ENCODE data around the gene GALNT13. TPM values are rescaled to one million over a fixed set of nuclear protein-coding genes. Genes with fewer than 3 reads are reported as not detected.

The GALNT13 gene
- total and polyA plus RNA-seq, 3 donors from 2014 or later = 0.55 to 2.2 (median 0.92) TPM

DNA sequence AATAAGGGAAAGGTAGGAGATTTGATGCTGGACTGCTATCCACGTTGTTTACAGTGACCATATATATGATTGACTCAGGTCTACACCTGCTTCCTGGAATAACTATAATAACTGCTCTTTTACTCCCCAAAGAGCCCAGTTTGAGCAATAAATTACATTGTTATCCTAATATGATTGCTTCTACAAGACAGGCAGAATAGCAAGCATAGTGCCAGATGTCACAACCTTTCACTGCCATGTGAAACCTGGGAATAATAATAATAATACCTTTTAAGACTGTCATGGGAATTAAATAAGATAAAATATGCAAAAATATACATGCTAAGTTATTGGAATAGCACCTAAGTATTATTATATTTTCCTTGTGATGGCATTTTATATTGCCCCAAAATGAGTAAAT, 298.7 kb downstream of the GALNT13 start:
- no peak for DNase-seq
- TF ChIP-seq, protein P1, sequence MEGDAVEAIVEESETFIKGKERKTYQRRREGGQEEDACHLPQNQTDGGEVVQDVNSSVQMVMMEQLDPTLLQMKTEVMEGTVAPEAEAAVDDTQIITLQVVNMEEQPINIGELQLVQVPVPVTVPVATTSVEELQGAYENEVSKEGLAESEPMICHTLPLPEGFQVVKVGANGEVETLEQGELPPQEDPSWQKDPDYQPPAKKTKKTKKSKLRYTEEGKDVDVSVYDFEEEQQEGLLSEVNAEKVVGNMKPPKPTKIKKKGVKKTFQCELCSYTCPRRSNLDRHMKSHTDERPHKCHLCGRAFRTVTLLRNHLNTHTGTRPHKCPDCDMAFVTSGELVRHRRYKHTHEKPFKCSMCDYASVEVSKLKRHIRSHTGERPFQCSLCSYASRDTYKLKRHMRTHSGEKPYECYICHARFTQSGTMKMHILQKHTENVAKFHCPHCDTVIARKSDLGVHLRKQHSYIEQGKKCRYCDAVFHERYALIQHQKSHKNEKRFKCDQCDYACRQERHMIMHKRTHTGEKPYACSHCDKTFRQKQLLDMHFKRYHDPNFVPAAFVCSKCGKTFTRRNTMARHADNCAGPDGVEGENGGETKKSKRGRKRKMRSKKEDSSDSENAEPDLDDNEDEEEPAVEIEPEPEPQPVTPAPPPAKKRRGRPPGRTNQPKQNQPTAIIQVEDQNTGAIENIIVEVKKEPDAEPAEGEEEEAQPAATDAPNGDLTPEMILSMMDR (IDR thresholded peaks at IDR 0.05) = no peak
- no peak for TF ChIP-seq POLR2A (IDR thresholded peaks at IDR 0.05)
- H3K4me1 ChIP-seq = no peaks in the 10 kb centered on the region
- H3K27ac ChIP-seq = no peak overlapping the region
- H3K27me3 ChIP-seq = no peaks in the 10 kb centered on the region
- intact Hi-C loops (cut with DNase I; ENCODE audit: low total_unique reads) = no loop called here
- no peaks in the 10 kb centered on the region for H3K9me3 ChIP-seq
- H3K36me3 ChIP-seq (ENCODE audit: low read depth, missing control alignments) = no peaks in the 10 kb centered on the region
- 68 to 80% methylated on average over 1 of the region's 1 CpG for WGBS, 2 donors
- H3K4me3 ChIP-seq = no peak overlapping the region

- Histone ChIP-seq H3K27me3 (no peaks in the 10 kb centered on the region), H3K27ac (no peak overlapping the region), H3K36me3 (ENCODE audit: low read depth, missing control alignments) (no peaks in the 10 kb centered on the region), H3K4me3 (no peak overlapping the region), H3K9me3 (no peaks in the 10 kb centered on the region), H3K4me1 (no peaks in the 10 kb centered on the region)
- 62 to 68% methylated on average over 2 of the region's 2 CpGs for WGBS, 2 donors
- no peak for DNase-seq
- intact Hi-C loops (cut with DNase I; ENCODE audit: low total_unique reads) = no loop called here
- no peak for TF ChIP-seq POLR2A (IDR thresholded peaks at IDR 0.05)
- TF ChIP-seq, protein P1 (IDR thresholded peaks at IDR 0.05) = no peak
These were observed 301.4 kb downstream of the GALNT13 start for GRCh38 chr2:154173164-154173563.

DNA sequence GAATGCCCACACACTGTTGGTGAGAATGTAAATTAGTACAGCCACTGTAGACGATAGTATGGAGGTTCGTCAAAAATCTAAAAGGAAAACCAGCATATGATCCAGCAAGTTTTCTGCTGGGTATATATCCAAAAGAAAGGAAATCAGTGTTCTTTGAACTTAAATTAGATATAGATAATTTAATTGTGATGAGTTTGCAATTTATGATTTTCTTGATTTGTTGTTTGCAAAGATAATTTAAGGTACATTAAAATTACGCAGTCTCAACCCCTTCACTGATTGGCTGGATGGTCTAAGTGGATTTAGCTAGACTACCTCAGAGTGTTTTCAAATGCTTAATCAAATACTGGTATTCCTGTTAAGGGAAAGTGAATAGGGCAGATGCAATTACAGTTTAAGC, 302.2 kb downstream of the GALNT13 start:
- H3K27ac ChIP-seq = no peak overlapping the region
- no peaks in the 10 kb centered on the region for H3K4me1 ChIP-seq
- 88 to 90% methylated on average over 3 of the region's 3 CpGs for WGBS, 2 donors
- TF ChIP-seq, protein P1 (IDR thresholded peaks at IDR 0.05) = no peak
- no peak for TF ChIP-seq POLR2A (IDR thresholded peaks at IDR 0.05)
- H3K4me3 ChIP-seq = no peak overlapping the region
- DNase-seq = no peak
- intact Hi-C loops (cut with DNase I; ENCODE audit: low total_unique reads) = no loop called here
- no peaks in the 10 kb centered on the region for H3K36me3 ChIP-seq (ENCODE audit: low read depth, missing control alignments)
- H3K27me3 ChIP-seq = no peaks in the 10 kb centered on the region
- no peaks in the 10 kb centered on the region for H3K9me3 ChIP-seq

GRCh38 chr2:154182008-154182407, 310.3 kb downstream of the GALNT13 start:
- 90 to 97% methylated on average over 5 of the region's 5 CpGs for WGBS, 2 donors
- Histone ChIP-seq H3K27me3 (no peaks in the 10 kb centered on the region), H3K4me1 (no peaks in the 10 kb centered on the region), H3K4me3 (no peak overlapping the region), H3K9me3 (no peaks in the 10 kb centered on the region), H3K27ac (no peak overlapping the region), H3K36me3 (ENCODE audit: low read depth, missing control alignments) (no peaks in the 10 kb centered on the region)
- TF ChIP-seq, protein P1 (IDR thresholded peaks at IDR 0.05) = no peak
- no peak for TF ChIP-seq POLR2A (IDR thresholded peaks at IDR 0.05)
- no peak for DNase-seq
- intact Hi-C loops (cut with DNase I; ENCODE audit: low total_unique reads) = no loop called here

GRCh38 chr2:154187948-154188347, 316.2 kb downstream of the GALNT13 start:
- 62 to 63% methylated on average over 2 of the region's 2 CpGs for WGBS, 2 donors
- intact Hi-C loops (cut with DNase I; ENCODE audit: low total_unique reads) = no loop called here

More at GRCh38 chr2:154187948-154188347, 316.2 kb downstream of the GALNT13 start:
- H3K4me1 ChIP-seq = no peaks in the 10 kb centered on the region
- H3K4me3 ChIP-seq = no peak overlapping the region
- no peak overlapping the region for H3K27ac ChIP-seq
- no peak for DNase-seq
- TF ChIP-seq, protein P1 (IDR thresholded peaks at IDR 0.05) = no peak
- no peak for TF ChIP-seq POLR2A (IDR thresholded peaks at IDR 0.05)
- H3K36me3 ChIP-seq (ENCODE audit: low read depth, missing control alignments) = no peaks in the 10 kb centered on the region
- H3K27me3 ChIP-seq = no peaks in the 10 kb centered on the region
- no peaks in the 10 kb centered on the region for H3K9me3 ChIP-seq

All from testis (tissue), 3 donors.